Measurements from ENCODE around the gene NDUFS1. TPM values are rescaled to one million over a fixed set of nuclear protein-coding genes. Genes with fewer than 3 reads are reported as not detected.
"Not testable (repeated sequence)": the region's sequence is repeated elsewhere in the genome, so short reads cannot be mapped to it uniquely, and the experiment has no call there.

NDUFS1 gene
- total RNA-seq, 1 donor from 2014 or later: 33.6 TPM

- H3K9me3 ChIP-seq: no peaks in the 10 kb centered on the region
- H3K4me1 ChIP-seq: no peaks in the 10 kb centered on the region
- H3K4me3 ChIP-seq: no peak overlapping the region
- TF ChIP-seq POLR2A (IDR thresholded peaks at IDR 0.05) (no peak), CTCF (IDR thresholded peaks at IDR 0.05) (no peak), POLR2AphosphoS5 (IDR thresholded peaks at IDR 0.05; ENCODE audit: insufficient read depth in 1 of 2, low read depth in 1 of 2) (no peak)
- H3K27ac ChIP-seq: no peak overlapping the region
- intact Hi-C loops (cut with DNase I): no loop called here
- DNase-seq (ENCODE audit: extremely low spot score in 2 of 2): no peak
- H3K36me3 ChIP-seq: no peaks in the 10 kb centered on the region
- no peaks in the 10 kb centered on the region for H3K27me3 ChIP-seq
Measured at GRCh38 chr2:206105038-206105437, 54.2 kb downstream of the NDUFS1 start.

- H3K27ac ChIP-seq; H3K36me3 ChIP-seq; DNase-seq (ENCODE audit: extremely low spot score in 2 of 2); H3K4me1 ChIP-seq; H3K27me3 ChIP-seq; H3K4me3 ChIP-seq; H3K9me3 ChIP-seq; intact Hi-C loops (cut with DNase I): not testable (repeated sequence)
Measured at GRCh38 chr2:206098872-206099271, 60.4 kb downstream of the NDUFS1 start.

GRCh38 chr2:206098471-206098870 lies 60.8 kb downstream of the NDUFS1 start:
- Histone ChIP-seq H3K4me1 (no peaks in the 10 kb centered on the region), H3K9me3 (no peaks in the 10 kb centered on the region), H3K4me3 (no peak overlapping the region), H3K27ac (no peak overlapping the region), H3K36me3 (no peaks in the 10 kb centered on the region), H3K27me3 (no peaks in the 10 kb centered on the region)
- intact Hi-C loops (cut with DNase I): no loop called here
- TF ChIP-seq CTCF (IDR thresholded peaks at IDR 0.05) (no peak), POLR2A (IDR thresholded peaks at IDR 0.05) (no peak), POLR2AphosphoS5 (IDR thresholded peaks at IDR 0.05; ENCODE audit: insufficient read depth in 1 of 2, low read depth in 1 of 2) (no peak)
- no peak for DNase-seq (ENCODE audit: extremely low spot score in 2 of 2)

GRCh38 chr2:206096876-206097275 lies 62.4 kb downstream of the NDUFS1 start:
- TF ChIP-seq POLR2A (IDR thresholded peaks at IDR 0.05) (no peak), CTCF (IDR thresholded peaks at IDR 0.05) (no peak), POLR2AphosphoS5 (IDR thresholded peaks at IDR 0.05; ENCODE audit: insufficient read depth in 1 of 2, low read depth in 1 of 2) (no peak)
- DNase-seq (ENCODE audit: extremely low spot score in 2 of 2): no peak
- H3K27ac ChIP-seq: no peak overlapping the region
- no peaks in the 10 kb centered on the region for H3K9me3 ChIP-seq
- intact Hi-C loops (cut with DNase I): no loop called here
- H3K36me3 ChIP-seq: no peaks in the 10 kb centered on the region
- H3K27me3 ChIP-seq: no peaks in the 10 kb centered on the region
- H3K4me3 ChIP-seq: no peak overlapping the region
- no peaks in the 10 kb centered on the region for H3K4me1 ChIP-seq

- intact Hi-C loops (cut with DNase I): no loop called here
- DNase-seq (ENCODE audit: extremely low spot score in 2 of 2): no peak
- Histone ChIP-seq H3K4me1 (no peaks in the 10 kb centered on the region), H3K9me3 (no peaks in the 10 kb centered on the region), H3K27me3 (no peaks in the 10 kb centered on the region), H3K36me3 (no peaks in the 10 kb centered on the region), H3K27ac (no peak overlapping the region), H3K4me3 (no peak overlapping the region)
- no peak for TF ChIP-seq POLR2AphosphoS5 (IDR thresholded peaks at IDR 0.05; ENCODE audit: insufficient read depth in 1 of 2, low read depth in 1 of 2)
- no peak for TF ChIP-seq POLR2A (IDR thresholded peaks at IDR 0.05)
- TF ChIP-seq CTCF (IDR thresholded peaks at IDR 0.05): no peak
Measured at GRCh38 chr2:206095536-206096332, 63.5 kb downstream of the NDUFS1 start.
